ENCODE measurements around the gene APOM. TPM values are rescaled to one million over a fixed set of nuclear protein-coding genes. Genes with fewer than 3 reads are reported as not detected.

The APOM gene
- total RNA-seq, 1 experiment from 2014 or later = 2.6 TPM

DNA sequence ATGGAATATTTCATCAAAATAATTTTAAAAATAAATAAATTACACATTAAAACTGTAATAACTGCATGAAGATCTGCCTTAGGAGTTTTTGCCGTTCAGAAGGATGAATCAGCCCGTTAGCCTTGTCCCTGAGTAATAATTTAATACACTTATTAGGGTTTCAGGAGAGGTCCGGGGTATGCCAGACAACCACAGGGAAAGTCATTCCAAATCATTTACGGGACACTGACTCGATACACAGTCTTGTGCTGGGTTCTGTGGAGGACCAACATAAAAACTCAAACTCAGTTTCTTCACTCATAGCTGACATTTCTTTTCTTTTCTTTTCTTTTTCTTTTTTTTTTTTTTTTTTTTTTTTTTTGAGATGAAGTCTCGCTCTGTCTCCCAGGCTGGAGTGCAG, 50.2 kb downstream of the APOM start:
- no peak overlapping the region for H3K27ac Mint-ChIP-seq (ENCODE audit: unreplicated experiment)
- no peaks in the 10 kb centered on the region for H3K9me3 Mint-ChIP-seq (ENCODE audit: low read depth, unreplicated experiment)
- peaks cover 17% of the 10 kb centered on the region for H3K36me3 Mint-ChIP-seq (ENCODE audit: insufficient read depth, unreplicated experiment)
- BruUV-seq (replicated peaks) = no TSS peak
- TF ChIP-seq, protein P1, sequence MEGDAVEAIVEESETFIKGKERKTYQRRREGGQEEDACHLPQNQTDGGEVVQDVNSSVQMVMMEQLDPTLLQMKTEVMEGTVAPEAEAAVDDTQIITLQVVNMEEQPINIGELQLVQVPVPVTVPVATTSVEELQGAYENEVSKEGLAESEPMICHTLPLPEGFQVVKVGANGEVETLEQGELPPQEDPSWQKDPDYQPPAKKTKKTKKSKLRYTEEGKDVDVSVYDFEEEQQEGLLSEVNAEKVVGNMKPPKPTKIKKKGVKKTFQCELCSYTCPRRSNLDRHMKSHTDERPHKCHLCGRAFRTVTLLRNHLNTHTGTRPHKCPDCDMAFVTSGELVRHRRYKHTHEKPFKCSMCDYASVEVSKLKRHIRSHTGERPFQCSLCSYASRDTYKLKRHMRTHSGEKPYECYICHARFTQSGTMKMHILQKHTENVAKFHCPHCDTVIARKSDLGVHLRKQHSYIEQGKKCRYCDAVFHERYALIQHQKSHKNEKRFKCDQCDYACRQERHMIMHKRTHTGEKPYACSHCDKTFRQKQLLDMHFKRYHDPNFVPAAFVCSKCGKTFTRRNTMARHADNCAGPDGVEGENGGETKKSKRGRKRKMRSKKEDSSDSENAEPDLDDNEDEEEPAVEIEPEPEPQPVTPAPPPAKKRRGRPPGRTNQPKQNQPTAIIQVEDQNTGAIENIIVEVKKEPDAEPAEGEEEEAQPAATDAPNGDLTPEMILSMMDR (IDR thresholded peaks at IDR 0.05; ENCODE audit: unreplicated experiment) = no peak
- H3K27me3 Mint-ChIP-seq (ENCODE audit: unreplicated experiment) = no peaks in the 10 kb centered on the region
- no peak for DNase-seq
- CTCF ChIA-PET = interaction anchor here (0.7 kb wide), 1 partner anchor 81 kb away, joined by 3 read pairs; no protein-coding TSS in a partner anchor
- H3K4me3 Mint-ChIP-seq (ENCODE audit: low read depth, unreplicated experiment) = no peak overlapping the region
- H3K4me1 Mint-ChIP-seq (ENCODE audit: low read depth, unreplicated experiment) = peaks cover 13% of the 10 kb centered on the region
- intact Hi-C loops (cut with micrococcal nuclease; ENCODE audit: unreplicated experiment) = no loop called here

GRCh38 chr6:31706599-31706998, 50.9 kb downstream of the APOM start, which contains the start of gene LY6G6F:
LY6G6F (plus strand) TSS chr6:31706866; CDS start chr6:31706907, 41 bp downstream.
- peaks cover 17% of the 10 kb centered on the region for H3K36me3 Mint-ChIP-seq (ENCODE audit: insufficient read depth, unreplicated experiment)
- TF ChIP-seq, protein P1 (IDR thresholded peaks at IDR 0.05; ENCODE audit: unreplicated experiment) = no peak
- H3K27ac Mint-ChIP-seq (ENCODE audit: unreplicated experiment) = no peak within 1 kb of the TSS
- H3K4me3 Mint-ChIP-seq (ENCODE audit: low read depth, unreplicated experiment) = no peak within 1 kb of the TSS
- H3K9me3 Mint-ChIP-seq (ENCODE audit: low read depth, unreplicated experiment) = no peaks in the 10 kb centered on the region
- no peak for DNase-seq
- intact Hi-C loops (cut with micrococcal nuclease; ENCODE audit: unreplicated experiment) = no loop called here
- H3K4me1 Mint-ChIP-seq (ENCODE audit: low read depth, unreplicated experiment) = peaks cover 19% of the 10 kb centered on the region
- H3K27me3 Mint-ChIP-seq (ENCODE audit: unreplicated experiment) = no peaks in the 10 kb centered on the region
- CTCF ChIA-PET = interaction anchor here (0.7 to 1.2 kb wide), 2 partner anchors 68 to 81 kb away, joined by 3 read pairs; no protein-coding TSS in a partner anchor
- no TSS peak for BruUV-seq (replicated peaks)

GRCh38 chr6:31707701-31708100, 52.0 kb downstream of the APOM start:
- Mint-ChIP-seq H3K36me3 (ENCODE audit: insufficient read depth, unreplicated experiment) (peaks cover 12% of the 10 kb centered on the region), H3K4me3 (ENCODE audit: low read depth, unreplicated experiment) (no peak overlapping the region), H3K27me3 (ENCODE audit: unreplicated experiment) (peaks cover 7% of the 10 kb centered on the region), H3K4me1 (ENCODE audit: low read depth, unreplicated experiment) (peaks cover 30% of the 10 kb centered on the region), H3K27ac (ENCODE audit: unreplicated experiment) (no peak overlapping the region), H3K9me3 (ENCODE audit: low read depth, unreplicated experiment) (no peaks in the 10 kb centered on the region)
- BruUV-seq (replicated peaks) = no TSS peak
- TF ChIP-seq, protein P1 (IDR thresholded peaks at IDR 0.05; ENCODE audit: unreplicated experiment) = no peak
- CTCF ChIA-PET = no interaction called here
- DNase-seq = no peak
- intact Hi-C loops (cut with micrococcal nuclease; ENCODE audit: unreplicated experiment) = no loop called here

Small RNAs within 50 kb of the gene (microRNA-seq; reads per million reads assigned to microRNA genes)
- gene MIR4646 = 5.3 reads per million, percentile 16 among the genes with 10 or more reads in this experiment
- gene MIR6832 = 4.2 reads per million, percentile 9 among the genes with 10 or more reads in this experiment

Other genes starting within 250 kb of the APOM start
- 59.3 and 64.3 TPM in 2 replicates for gene MICB, start 157.7 kb upstream of the APOM start, total RNA-seq (2022)
- gene MCCD1, start 126.9 kb upstream of the APOM start, total RNA-seq (2022) = not detected in 2 replicates
- gene DDX39B, start 113.9 kb upstream of the APOM start, total RNA-seq (2022) = 631 and 646 TPM in 2 replicates
- gene ATP6V1G2, start 109.3 kb upstream of the APOM start, total RNA-seq (2022) = 1.0 and 1.5 TPM in 2 replicates
- gene NFKBIL1, start 108.3 kb upstream of the APOM start, total RNA-seq (2022) = 33.5 and 34.0 TPM in 2 replicates
- gene LTA, start 83.6 kb upstream of the APOM start, total RNA-seq (2022) = not detected in 2 replicates
- 0.22 and 0.68 TPM in 2 replicates for gene TNF, start 80.3 kb upstream of the APOM start, total RNA-seq (2022)
- gene LTB, start 73.5 kb upstream of the APOM start, total RNA-seq (2022) = 0.44 and 1.4 TPM in 2 replicates
- 0.94 TPM in 1 of 2 replicates, not detected in the other for gene LST1, start 69.6 kb upstream of the APOM start, total RNA-seq (2022)
- gene NCR3, start 62.9 kb upstream of the APOM start, total RNA-seq (2022) = not detected in 2 replicates
- not detected in 2 replicates for gene AIF1, start 40.7 kb upstream of the APOM start, total RNA-seq (2022)
- 473 and 509 TPM in 2 replicates for gene PRRC2A, start 35.2 kb upstream of the APOM start, total RNA-seq (2022)
- 617 and 663 TPM in 2 replicates for gene BAG6, start 3.2 kb upstream of the APOM start, total RNA-seq (2022)
- 40.3 and 42.9 TPM in 2 replicates for gene C6orf47, start 4.9 kb downstream of the APOM start, total RNA-seq (2022)
- 32.2 and 35.6 TPM in 2 replicates for gene GPANK1, start 9.1 kb downstream of the APOM start, total RNA-seq (2022)
- 337 and 357 TPM in 2 replicates for gene CSNK2B, start 10.2 kb downstream of the APOM start, total RNA-seq (2022)
- gene LY6G5B, start 14.1 kb downstream of the APOM start, total RNA-seq (2022) = 44.6 and 45.1 TPM in 2 replicates
- 4.9 and 5.4 TPM in 2 replicates for gene LY6G5C, start 25.2 kb downstream of the APOM start, total RNA-seq (2022)
- 89.9 and 99.1 TPM in 2 replicates for gene ABHD16A, start 47.4 kb downstream of the APOM start, total RNA-seq (2022)
- gene LY6G6F, start 51.0 kb downstream of the APOM start, total RNA-seq (2022) = not detected in 2 replicates
- not detected in 2 replicates for gene LY6G6D, start 59.5 kb downstream of the APOM start, total RNA-seq (2022)
- gene LY6G6C, start 65.9 kb downstream of the APOM start, total RNA-seq (2022) = 1.0 TPM in 1 of 2 replicates, not detected in the other
- gene MPIG6B, start 67.5 kb downstream of the APOM start, total RNA-seq (2022) = not detected in 2 replicates
- gene DDAH2, start 73.4 kb downstream of the APOM start, total RNA-seq (2022) = 81.4 and 89.6 TPM in 2 replicates
- gene CLIC1, start 80.6 kb downstream of the APOM start, total RNA-seq (2022) = 943 and 1,109 TPM in 2 replicates
- gene MSH5, start 84.1 kb downstream of the APOM start, total RNA-seq (2022) = 156 and 176 TPM in 2 replicates
- gene SAPCD1, start 106.8 kb downstream of the APOM start, total RNA-seq (2022) = 26.6 and 30.3 TPM in 2 replicates
- gene VWA7, start 121.4 kb downstream of the APOM start, total RNA-seq (2022) = 22.1 and 37.6 TPM in 2 replicates
- gene VARS1, start 139.9 kb downstream of the APOM start, total RNA-seq (2022) = 316 and 331 TPM in 2 replicates
- gene LSM2, start 151.1 kb downstream of the APOM start, total RNA-seq (2022) = 126 and 144 TPM in 2 replicates
- gene HSPA1L, start 159.4 kb downstream of the APOM start, total RNA-seq (2022) = 4.2 and 4.3 TPM in 2 replicates
- 1,238 and 1,263 TPM in 2 replicates for gene HSPA1A, start 159.6 kb downstream of the APOM start, total RNA-seq (2022)
- 687 and 705 TPM in 2 replicates for gene HSPA1B, start 171.8 kb downstream of the APOM start, total RNA-seq (2022)
- 133 and 159 TPM in 2 replicates for gene NEU1, start 206.9 kb downstream of the APOM start, total RNA-seq (2022)
- gene SLC44A4, start 223.1 kb downstream of the APOM start, total RNA-seq (2022) = 185 and 238 TPM in 2 replicates
- gene EHMT2, start 241.8 kb downstream of the APOM start, total RNA-seq (2022) = 131 and 138 TPM in 2 replicates
- gene ZBTB12, start 246.2 kb downstream of the APOM start, total RNA-seq (2022) = 22.6 and 28.1 TPM in 2 replicates

Data from Calu3 (cell line).